ENCODE measurements around the gene JMJD1C. TPM values are rescaled to one million over a fixed set of nuclear protein-coding genes. Genes with fewer than 3 reads are reported as not detected.
"Not testable (repeated sequence)": the region's sequence is repeated elsewhere in the genome, so short reads cannot be mapped to it uniquely, and the experiment has no call there.

Gene JMJD1C
- 29.8 TPM for polyA plus RNA-seq (2013, experiment 1 of 2; ENCODE audit: insufficient read length)
- polyA plus RNA-seq (2013, experiment 2 of 2; ENCODE audit: insufficient read length): 34.3 TPM

- DNase-seq: peak; percentile 85
These were observed at the start of gene JMJD1C for GRCh38 chr10:63465293-63466143. Gene JMJD1C (minus strand): TSS chr10:63465977. CDS start chr10:63465662, 315 bp downstream.

GRCh38 chr10:63515002-63515763, 49.4 kb upstream of the JMJD1C start:
- DNase-seq: peak; percentile 89

- DNase-seq: no peak
These were observed 40.8 kb upstream of the JMJD1C start for GRCh38 chr10:63506554-63506953.

- DNase-seq: no peak
These were observed 39.8 kb upstream of the JMJD1C start for GRCh38 chr10:63505562-63505961.

- DNase-seq: no peak
These were observed 38.5 kb upstream of the JMJD1C start for GRCh38 chr10:63504145-63504881.

- no peak for DNase-seq
These were observed 37.6 kb upstream of the JMJD1C start for GRCh38 chr10:63503395-63503794.

GRCh38 chr10:63502832-63503231, 37.1 kb upstream of the JMJD1C start:
- no peak for DNase-seq

- no peak for DNase-seq
These were observed 36.2 kb upstream of the JMJD1C start for GRCh38 chr10:63501954-63502353.

GRCh38 chr10:63500551-63500950, 34.8 kb upstream of the JMJD1C start:
- DNase-seq: not testable (repeated sequence)

GRCh38 chr10:63498665-63499064, 32.9 kb upstream of the JMJD1C start:
- DNase-seq: no peak

- DNase-seq: no peak
These were observed 31.5 kb upstream of the JMJD1C start for GRCh38 chr10:63497321-63497720.

GRCh38 chr10:63496561-63496960, 30.8 kb upstream of the JMJD1C start:
- no peak for DNase-seq

- peak; percentile 63 for DNase-seq
These were observed 29.2 kb upstream of the JMJD1C start for GRCh38 chr10:63494951-63495350.

- DNase-seq: no peak
These were observed 27.2 kb upstream of the JMJD1C start for GRCh38 chr10:63493004-63493403.

- DNase-seq: peak; percentile 26
These were observed 26.5 kb upstream of the JMJD1C start for GRCh38 chr10:63492317-63492690.

GRCh38 chr10:63491588-63492316, 26.0 kb upstream of the JMJD1C start:
- DNase-seq: peak; percentile 88

- DNase-seq: no peak
These were observed 24.1 kb upstream of the JMJD1C start for GRCh38 chr10:63489838-63490237.

GRCh38 chr10:63487990-63488389, 22.2 kb upstream of the JMJD1C start:
- no peak for DNase-seq

GRCh38 chr10:63483983-63484382, 18.2 kb upstream of the JMJD1C start:
- DNase-seq: no peak

GRCh38 chr10:63481815-63482421, 16.1 kb upstream of the JMJD1C start:
- no peak for DNase-seq

GRCh38 chr10:63480237-63480636, 14.5 kb upstream of the JMJD1C start:
- no peak for DNase-seq

- no peak for DNase-seq
These were observed 12.8 kb upstream of the JMJD1C start for GRCh38 chr10:63478564-63478963.

All from fibroblast of skin of back (primary cell).